ENCODE results near the gene ABLIM1.

GRCh38 chr10:114679552-114679951 is 21.5 kb upstream of the ABLIM1 start:
- TF ChIP-seq CTCF (IDR thresholded peaks at IDR 0.05 in 4 of 5, conservative IDR thresholded peaks at IDR 0.05 in 1 of 5) (no peak), POLR2A (IDR thresholded peaks at IDR 0.05) (no peak)
